GM19240 (cell line): ENCODE measurements around the gene CNNM3.

Experiments used
- DNase-seq: peaks from one replicate; pipeline ENCODE4 v3.0.0; 2011; ENCODE audit warnings: low spot score; ENCODE audit not compliant: insufficient read length

The CNNM3 gene

DNA sequence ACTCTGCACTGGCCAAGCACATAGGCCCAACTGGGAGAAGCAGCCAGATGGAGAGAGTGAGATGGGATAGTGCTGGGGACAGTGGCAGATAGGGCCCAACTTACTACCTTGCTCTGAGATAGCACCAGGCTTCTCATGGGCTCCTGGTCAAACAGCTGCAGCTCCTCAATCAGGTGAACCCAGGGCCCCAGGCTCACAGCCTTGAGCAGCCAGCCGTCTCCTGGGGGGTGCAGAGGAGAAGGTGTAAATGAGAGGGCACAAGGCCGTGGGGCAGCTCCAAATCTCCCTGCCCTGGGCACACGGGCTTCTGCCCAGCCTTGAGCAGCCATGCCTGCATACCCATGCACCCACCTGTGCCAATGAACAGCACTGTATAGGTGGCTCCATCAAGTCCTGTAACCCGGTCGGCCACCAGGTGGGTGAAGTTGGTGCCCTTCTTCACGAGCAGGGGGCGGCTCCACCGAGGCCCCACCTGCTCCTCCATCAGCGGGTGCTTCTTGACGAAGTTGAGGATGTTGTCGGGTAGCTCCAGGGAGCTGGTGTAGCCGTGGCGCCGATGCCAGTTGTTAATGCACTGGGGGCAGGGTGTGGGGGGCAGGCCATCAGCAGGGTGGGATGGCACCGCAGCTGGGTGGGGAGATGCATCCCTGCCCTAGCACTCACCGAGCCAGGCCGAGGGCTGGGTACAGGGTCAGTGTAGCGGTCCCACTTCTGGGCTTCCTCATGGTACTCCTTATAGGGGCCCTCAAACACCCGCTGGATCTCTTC lies 47.7 kb downstream of the CNNM3 start:
- no peak for DNase-seq

DNA sequence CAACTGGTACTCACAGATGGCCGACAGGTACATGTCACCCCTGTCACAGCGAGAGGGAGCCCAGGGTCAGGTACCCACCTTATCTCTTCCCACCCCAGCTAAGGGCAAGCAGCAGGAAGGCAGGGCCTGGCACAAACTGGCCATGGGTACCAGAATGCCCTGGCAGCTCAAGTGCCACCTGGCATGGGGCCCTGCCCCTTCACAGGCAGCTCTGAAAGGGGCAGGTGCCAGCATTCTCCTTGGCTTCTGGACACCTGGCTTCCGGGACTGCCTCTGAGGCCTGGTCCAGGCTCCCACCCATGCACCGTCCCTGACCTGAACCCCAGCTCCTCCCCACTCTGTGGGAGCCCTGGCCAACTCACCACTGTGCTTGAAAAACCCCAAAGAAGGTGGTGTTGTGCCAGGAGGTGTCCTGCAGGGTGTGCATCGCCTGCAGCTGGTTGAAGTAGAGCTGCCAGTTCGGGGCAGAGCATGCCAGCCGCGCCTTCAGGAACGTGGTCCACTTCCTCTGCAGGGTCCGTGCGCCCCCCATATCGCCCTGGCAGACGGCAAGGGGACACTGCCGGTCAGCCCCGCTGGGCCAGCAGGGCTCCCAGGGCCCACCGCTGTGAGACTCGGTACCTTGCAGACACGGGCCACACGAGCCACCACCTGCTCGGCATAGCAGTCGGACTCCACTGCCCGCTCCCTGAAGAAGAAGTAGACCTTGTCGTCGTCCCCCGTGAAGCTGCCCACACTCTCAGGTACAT lies 48.4 kb downstream of the CNNM3 start:
- DNase-seq = no peak

DNA sequence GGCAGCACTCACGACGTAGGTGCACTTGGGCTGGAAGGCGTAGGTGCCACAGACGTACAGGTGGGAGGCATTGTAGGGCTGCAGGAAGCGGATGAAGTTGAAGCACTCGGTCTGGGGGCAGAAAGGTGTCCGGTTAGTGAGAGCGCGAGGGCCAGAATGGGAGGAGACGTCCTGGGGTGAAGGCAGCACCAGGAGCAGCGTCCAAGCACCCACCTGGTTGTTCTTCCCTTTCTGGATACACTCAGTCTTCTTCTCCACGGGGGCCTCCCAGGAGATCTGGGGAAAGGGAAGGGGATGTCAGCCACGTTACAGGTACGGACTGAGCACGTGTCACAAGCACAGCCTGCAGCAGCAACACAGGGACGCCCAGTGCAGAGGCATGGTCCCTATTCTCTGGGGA lies 49.6 kb downstream of the CNNM3 start:
- DNase-seq = no peak

DNA sequence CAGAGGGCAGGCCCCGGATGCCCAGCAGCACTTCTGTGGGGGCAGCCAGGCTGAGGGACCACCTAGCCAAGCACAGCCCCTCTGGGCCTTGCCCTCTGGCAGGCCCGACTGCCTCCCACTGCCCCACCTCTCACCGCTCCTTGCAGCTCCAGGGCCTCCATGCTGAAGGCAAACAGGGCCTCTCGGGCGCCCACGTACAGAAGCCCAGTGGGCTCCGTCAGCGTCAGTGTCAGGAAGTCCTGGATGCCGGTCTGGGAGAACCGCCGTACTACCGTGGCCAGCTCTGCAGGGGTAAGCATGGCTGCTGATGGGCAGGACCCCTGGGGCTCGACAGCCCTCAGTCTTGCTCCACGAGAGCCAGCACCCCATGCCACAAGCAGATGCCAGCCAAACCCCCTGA lies 50.1 kb downstream of the CNNM3 start:
- DNase-seq = no peak

DNA sequence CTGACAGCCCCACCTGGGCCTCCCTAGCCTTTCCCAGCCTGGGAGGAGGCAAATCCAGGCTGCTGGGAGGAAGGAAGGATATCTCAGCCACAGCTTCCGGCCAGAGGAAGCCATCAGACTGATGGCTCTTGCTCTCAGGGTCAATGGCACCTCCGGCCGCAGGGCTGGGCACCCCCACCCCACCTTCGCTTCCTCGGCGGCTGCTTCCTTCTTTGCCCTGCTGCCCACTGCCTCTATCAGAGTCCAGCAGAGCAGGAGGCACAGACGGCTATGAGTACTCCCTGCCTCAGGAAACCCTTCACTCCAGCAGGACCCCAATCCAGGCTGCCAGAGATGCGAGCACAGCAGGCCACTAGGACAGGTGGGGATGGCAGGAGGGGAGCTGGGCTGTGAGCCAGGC lies 50.5 kb downstream of the CNNM3 start:
- no peak for DNase-seq

DNA sequence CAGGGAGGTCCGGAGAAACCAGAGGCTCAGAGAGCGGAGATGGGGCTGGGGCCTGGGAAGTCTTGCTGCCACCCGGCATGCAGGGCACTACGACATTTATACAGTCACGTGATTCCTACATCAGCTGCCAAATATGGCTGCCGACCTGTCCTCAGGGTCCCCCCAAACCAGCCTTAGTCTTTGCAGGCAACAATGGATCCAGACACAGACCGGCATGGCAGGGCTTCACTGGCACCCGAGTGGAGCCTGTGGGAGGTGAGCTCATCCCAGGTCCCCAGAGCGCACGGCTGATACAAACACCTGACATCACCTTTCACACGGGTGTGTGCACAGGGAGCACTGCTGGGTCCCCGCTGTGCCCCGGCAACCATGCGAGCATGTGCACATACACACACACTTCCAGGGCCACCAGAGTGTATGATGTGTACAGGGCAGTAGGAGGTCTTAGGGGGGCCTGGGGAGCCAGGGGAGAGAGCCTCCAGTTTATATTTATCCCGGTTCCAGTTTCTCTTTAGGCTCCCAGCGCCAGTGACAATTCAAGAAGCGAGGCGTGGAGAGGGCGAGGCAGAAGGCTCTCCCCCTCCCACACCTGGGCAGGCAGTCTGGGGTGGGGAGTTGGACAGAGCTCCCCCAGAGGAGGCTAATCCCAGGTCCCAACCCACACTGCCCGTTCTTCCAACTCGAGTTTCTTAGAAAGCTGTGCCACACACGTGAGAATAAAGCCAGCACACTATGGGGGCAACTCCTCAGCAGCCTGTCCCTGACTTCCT lies 51.1 kb downstream of the CNNM3 start:
- DNase-seq = no peak

DNA sequence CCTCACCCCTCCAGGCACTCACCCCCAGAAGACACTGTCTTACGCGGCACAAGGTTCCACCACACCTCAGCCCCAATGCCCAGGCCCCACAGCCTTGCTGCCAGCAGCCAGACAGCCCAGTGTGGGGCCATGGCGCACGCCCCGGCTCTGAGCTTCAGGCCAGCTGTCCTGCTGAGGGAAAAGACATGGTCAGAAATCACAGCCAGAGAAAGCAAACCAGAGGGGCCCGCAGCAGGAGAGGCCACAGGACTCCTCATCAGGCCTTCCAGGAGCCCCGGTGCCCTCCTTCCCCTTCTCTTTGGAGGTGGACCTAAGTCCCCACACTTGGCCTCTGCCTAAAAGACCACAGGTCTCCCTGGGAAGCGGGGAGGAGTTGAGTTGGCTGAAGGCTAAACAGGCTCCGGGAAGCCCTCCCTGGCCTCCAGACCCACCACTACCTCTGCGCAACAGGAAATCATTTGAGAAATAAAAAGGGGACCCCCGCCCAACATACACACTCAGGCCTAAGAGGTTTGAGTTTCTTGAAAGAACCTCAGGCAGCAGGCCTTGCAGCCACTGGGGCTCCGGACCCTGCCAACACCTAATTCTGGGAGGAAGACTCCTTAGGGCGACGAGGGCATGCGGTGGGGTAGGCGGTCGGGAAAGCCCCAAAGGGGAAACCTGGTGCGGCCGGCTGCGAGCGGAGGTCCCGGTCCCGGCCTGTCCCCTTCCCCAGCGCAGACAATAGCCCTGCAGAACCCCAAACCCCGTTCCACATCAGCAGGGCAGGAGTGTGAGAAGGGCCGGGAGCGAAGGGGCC lies 51.9 kb downstream of the CNNM3 start:
- no peak for DNase-seq

DNA sequence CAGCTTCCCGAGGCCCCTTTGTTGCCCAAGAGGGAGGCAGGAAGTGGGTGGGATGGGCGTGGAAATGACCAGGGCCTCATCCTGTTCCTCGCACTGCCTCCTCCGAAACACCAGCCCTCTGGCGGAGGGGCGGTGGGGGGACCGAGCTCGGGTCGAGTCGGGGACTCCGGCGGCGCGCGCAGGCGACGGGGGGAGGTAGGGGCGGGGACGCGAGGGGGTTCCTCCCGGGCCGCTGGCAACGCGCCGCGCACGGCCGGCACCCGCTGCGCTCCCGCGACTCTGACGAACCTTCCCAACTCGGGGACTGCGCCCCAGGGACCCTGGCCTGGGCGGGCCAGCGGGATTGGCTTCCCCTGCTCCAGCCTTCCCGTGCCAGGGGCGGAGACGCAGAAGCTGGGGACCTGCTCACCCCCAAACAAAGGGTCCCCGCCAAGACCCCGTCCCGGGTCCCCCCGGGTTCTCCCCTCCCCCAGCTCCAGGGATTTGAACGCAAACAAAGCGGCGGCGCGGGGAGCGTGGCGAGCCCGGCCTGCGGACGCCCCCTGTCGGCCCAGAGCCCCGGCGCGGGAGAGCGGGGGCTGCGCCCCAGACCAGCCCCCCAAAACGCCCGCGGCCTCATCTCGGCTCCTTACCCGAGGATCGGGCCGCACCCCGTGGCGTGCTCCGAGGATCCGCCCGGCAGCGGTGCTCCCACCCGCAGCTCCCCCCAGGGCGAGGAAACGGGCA lies 52.6 kb downstream of the CNNM3 start:
- DNase-seq = peak; percentile 82

DNA sequence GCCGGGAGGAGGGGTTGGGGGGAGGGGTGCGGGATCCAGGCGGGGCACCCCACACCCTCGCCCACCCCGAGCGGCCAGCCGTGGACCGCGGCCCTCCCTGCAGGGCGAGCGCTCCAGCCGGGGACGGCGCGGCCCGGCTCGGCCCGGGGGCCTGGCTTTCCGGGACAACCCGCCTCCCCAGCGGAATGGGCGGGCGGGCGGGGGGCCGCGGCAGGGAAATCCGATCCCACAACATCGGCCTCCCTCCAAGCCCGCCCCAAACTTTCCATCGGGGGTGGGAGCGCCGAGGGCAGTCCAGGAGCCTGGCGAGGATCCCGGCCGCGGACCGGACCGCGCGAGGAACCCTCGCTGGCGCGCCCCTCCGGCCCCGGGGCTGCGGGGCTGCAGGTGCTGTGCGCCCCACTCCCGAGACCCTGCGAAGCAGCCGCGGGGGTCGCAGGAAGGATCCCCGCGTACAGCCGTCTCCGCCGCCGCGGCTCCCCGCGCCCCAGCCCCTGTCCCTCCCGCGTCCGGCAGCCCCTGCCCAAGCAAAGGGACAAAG lies 53.3 kb downstream of the CNNM3 start:
- no peak for DNase-seq

DNA sequence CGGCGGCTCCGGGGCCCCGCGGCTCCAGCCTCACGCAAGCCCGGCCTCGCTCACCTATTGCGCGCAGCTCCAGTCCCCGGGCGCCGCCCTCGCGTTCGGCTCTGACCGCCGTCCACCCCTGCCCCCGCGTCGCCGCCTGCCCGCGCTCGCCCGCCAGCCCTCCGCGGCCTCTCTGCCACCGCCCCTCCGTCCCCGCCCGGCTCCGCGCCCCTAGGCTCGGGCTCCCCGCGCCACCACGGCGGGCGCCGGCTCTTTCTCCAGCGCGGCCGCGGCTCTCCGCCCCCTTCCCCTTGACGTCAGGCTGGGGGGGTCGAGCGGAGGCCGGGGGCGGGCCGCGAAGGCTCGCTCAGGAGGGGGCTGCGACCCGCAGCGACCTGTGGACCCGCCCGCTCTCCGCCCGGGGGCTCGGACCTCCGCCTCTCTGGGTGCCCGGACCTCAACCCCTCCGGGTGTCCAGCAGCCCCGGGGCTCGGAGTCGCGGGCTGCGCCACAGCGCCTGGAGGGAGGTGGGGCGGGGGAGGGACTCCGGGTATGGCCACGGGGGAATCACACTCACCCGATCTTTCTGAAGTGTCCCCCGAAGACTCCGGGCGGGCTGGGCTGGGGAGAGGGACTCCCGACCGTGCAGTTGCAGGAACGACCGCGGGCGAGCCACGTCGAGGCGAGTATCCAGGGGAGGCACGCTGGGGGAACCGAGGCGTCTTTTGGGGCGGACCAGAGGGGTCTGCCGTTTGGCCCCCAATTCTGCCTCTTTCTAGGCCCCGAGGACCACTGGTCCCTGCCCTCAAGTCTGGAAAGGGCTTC lies 54.0 kb downstream of the CNNM3 start, which contains the start of gene SEMA4C:
Gene SEMA4C, minus strand, starts transcription at position 259 of the 804 bp plus-strand sequence. CDS start 2,194 bp downstream, outside the sequence.
- no peak for DNase-seq

DNA sequence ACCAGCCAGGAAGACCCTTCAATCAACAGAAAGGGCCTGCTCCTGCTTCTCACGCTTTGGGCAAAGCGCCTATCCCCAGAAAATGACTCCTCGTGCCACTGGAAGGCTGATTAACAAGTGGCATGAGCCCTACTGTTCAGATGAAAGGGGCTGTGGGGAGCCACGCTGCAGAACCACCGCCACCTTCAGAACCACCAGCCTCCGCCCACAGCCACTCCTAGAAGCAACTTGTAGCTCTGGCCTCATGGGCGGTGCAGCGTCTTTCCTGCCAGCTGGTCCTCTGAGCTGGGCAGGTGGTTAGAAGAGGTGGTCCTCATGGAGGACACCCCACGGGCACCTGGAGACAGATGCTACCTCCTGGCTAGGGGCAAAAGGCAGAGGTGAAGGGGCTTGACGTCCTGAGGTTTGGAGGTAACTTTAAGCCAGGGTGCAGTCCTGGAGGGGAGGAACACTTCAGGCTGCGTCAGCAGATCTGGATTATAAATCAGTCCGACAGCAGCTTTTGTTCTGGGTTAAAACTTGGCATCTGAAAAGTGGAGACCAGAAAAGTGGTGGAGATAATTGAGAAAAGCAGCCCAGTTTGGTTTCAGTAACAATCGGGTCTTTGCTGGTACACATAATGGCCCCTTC lies 54.7 kb downstream of the CNNM3 start:
- no peak for DNase-seq

DNA sequence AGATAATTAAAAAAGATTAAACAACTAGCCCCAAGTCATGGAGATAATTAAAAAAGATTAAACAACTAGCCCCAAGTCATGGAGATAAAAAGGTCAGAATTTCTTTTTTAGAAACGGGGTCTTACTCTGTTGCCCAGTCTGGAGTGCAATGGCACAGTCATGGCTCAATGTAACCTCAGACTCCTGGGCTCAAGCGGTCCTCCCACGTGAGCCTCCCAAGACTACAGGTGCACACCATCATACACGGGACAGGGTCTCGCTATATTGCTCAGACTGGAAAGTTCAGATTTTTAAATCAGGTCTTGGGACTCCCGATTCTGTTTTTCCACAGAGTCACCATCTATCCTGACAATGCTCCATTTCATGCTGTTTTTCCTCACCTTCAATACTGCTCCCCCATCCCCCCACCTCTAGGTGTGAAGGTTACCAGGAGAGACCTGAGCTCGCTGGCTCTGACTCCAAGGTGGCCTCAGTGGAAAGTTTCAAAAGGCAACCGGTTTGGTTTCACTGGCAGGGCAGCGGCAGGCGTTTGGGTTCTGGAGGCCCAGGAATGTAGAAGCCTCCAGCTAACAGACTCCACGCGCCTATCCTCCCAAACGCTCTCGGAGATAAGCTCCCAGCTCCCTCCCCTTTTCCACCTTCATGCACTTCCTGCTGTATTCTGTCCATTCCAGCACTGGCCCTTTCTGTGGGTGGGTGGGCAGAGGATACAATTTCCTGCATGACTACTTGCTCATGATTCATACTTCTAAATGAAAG lies 56.7 kb downstream of the CNNM3 start:
- DNase-seq = no peak

DNA sequence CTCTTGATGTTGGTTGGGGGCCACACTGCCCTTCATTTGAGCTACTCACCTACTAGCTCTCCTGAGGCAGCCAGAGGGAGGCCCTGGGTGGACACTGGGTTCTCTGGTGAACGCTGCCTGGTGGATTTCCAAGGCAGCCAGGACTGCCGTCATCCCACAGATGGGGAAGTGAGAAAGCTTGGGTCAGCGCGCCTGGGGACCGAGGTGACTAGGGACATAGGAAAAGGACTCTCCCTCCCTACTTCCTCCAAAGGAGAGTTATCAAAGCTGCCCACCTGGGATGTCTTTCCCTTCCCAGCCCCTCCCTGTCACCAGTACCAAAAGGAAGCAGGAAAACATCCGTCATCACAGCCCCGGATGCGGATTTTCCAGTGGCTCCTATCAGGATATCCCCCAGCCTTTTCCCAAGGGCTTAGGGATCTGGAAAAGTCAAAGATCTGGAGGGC lies 57.6 kb downstream of the CNNM3 start:
- DNase-seq = no peak

DNA sequence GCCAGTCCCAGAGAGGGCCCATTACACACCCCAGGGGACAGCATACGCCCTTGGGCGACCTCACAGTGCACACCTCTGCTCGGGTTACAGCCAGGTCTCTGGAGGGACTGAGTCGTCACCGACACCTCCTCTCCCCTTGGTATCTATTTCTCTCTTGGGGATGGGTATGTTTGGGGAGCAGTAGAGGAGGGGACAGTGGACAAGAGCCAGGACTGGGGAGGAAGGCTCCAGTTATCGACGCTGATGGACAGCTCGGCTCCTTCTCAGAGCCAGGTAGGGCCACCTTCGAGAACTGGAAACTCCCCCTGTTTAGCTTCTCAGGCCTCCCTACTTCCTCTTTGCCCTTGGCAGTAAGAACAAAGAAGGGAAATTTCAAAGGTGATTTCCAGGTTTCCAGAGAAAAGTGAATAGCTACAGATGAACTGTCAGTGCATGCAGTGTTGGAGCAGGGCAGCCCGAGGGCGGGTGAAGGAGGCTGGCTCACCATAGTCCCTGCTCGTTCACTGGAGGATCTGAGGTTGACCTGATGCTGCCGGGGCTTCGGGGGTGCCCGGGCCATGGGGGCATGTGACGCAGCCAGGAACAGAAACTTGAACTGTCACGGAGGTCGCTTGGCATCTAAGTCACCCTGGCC lies 58.2 kb downstream of the CNNM3 start:
- DNase-seq = peak; percentile 42

DNA sequence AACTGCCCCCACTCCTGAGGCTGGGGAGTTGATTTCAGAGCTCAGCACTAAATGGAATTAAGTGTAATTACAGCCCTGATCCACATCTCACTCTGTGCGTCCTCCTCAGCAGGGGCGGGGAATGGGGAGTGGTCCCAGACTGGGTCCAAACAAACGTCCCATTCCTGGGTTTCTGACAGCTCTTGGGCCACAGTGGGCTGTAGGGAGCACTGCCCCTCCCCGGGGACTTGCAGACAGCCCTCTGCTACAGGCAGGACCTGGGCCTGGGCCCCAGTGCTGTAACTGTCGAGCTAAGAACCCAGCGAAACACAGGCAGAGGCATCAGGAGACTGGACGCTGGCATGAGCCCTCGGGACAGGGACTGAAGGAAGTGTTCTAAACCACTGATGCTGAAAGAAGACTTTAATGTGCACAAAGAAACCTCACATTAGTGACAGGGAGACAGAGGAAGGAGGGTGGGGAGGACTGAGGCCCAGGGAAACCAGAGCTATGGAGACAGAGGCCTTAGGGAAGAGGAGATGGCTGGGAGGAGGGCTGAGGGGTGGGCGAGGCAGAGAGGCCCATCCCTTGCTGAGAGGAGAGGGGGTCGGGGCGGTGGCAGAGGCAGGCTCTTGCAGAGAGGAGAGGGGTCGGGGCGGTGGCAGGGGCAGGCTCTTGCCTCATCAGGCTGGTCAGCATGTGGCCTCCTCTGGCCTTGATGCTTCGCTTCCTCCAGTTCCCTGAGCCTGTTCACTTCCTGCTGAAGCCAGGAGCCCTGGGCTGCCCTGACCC lies 59.6 kb downstream of the CNNM3 start:
- DNase-seq = no peak

DNA sequence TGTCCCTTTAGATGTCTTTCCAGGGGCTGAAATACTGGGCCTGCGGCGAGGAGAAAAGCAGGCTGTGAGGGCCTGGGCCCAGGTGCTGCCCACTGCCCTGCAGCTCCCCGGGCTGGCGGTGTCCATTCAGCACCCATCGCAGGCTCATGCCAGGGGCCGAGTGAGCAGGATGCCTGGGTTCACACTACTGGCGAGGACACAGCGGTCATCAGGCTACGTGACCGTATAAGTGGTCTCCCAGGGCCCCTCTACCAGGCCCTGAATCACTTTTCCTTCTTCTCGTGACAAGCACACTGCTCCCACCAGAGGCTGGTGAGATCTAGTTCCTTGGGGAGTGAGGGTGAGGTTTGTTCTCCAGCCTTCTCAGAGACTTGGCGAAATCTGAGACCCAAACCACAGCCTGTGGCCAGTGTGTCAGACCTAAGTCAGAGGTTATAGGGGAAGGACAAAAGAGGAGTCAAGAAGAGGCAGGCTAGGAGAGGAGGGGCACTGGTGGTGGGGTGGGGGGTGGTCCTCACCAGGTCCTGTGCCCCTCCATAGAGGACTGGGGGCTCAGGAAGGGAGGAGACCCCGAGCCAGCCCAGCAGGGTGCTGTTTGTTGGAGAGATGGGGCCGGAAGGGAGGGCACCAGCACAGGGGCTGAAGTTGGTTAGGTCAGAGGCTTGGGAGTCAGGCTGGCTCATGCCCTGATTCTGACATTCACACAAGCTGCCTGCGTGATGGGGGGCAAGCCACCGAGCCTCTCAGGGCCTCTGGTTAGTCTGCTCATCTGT lies 60.4 kb downstream of the CNNM3 start:
- no peak for DNase-seq
